GF-D8 (cell line): Measurements from ENCODE around the gene TENT4A.
A peak's percentile ranks its signal among the peaks of the same experiment; 100 is the strongest.

Source experiments
- DNase-seq: peaks from one replicate; lab custom pipeline; 2025; lab: John Stamatoyannopoulos, UW

The TENT4A gene

DNA sequence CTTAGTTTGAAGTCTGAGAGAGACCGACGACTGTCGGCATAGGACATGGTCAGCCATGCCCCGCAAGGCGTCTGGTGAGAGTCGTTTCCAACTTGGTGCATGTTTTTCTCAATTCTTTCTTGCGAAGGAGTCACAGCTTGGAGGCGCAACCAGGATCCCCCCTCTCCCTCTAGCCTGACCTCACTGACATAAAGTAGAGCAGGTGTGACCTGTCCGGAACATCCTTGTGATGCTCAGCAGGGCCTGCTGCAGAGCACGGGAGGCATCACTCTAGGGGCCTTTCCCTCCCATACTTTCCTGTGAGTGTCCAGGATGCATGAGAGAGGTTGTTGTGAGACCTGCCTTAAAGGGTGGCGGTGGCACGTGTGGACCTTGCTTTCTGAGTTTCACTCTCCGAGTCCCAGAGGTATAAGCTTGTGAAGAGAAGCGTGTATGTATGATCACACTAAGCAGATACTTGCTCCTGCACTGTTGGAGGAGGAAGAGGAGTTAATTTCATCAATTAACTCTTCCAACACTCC, 5.0 kb downstream of the TENT4A start:
- DNase-seq, result no peak

DNA sequence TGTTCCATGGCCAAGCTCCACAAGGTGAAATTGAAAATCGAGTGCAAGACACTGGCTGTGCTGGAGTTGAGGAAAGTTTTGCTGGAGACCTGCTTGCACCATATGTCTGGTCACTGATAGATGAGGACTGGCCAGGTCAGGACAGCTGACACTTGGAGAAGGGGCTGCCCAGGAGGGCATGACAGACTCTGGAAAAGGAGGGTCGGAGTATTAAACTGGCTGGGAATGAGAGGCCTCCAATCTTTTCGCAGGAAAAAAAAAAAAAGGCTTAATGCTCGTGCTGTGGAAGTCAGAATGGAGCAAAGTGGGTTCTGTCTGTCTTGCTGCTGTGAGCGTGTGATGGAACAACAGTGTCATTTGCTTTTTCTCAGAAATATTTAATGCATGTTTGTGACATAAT, 5.5 kb downstream of the TENT4A start:
- DNase-seq, result no peak

DNA sequence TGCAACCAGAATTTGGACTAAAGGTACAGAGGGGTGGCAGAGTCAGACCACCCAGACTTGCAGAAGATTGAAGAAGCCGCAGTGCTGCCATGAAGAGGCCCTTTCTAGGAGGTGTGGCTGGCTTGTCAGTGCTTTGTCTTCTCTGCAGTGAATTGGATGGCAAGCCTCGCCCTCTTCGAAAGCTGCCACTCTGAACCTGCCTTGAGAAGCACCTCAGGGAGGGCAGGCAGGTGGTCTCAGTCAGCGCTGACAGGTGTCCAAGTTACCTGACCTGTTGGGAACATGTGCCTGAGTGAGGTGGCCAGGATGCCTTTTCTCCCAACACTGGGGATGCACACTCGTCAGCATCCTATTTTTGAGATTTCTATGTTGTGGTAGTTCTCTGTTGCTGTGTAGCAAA, 6.2 kb downstream of the TENT4A start:
- no peak for DNase-seq

DNA sequence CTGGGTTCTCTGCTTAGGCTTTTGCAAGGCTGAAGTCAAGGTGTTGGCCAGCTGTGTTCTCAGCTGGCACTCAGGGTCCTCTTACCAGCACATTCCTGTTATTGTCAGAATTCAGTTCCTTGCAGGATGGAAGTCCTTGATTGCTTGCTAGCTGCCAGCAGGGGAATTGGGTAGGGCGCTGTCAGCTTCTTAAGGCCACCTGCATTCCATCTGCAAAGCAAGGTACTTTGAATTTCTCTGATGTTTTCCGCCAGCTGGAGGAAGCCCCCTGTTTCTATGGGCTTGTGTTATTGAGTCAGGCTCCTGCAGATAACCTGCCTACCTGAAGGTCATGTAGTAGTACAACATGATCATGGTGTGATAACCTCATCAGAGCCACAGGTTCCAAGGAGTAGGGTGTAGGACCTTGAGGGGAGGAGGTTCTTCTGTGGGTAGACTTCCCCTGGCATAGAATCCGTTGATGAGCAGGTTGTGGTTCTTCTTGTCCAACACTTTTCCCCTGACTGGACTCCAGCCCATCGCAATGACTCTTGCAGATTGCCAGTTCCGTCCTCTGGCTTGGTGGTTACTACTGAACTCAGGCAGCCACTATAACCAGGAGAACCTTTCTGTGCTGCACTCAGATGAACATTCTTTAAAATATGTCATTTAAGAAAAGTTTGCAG, 6.8 kb downstream of the TENT4A start:
- no peak for DNase-seq

DNA sequence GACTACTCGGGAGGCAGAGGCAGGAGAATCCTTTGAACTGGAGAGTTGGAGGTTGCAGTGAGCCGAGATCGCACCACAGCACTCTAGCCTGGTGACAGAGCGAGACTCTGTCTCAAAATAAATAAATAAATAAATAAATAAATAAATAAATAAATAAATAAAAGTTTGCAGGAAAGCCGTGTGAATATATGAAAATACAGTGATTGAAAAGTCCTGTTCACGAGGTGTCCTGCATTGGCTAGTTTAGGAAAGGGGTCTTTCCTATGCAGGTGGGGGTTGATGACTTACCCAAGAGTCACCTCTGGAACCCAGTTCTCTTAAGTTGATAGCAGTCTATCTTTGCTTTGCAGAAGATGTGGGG, 7.3 kb downstream of the TENT4A start:
- DNase-seq, result no peak

DNA sequence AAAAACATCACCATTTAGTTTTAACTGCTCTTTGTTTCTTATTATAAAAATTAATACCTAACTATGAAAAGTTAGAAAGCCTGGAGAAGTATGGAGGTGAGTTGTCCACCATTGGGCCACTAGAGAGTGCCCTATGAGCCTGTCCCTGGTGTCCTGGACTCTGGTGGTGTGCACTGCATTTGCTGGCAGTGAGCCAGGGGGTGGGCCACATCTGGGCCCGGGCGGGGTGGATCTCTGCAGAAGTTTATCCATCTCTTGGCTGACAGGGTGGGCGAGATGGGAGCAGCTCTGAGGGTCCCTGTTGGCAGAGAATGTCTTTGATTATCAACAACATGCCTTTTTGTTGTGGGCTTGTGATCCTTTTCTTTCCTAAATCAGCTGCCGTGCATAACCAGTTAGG, 8.2 kb downstream of the TENT4A start:
- no peak for DNase-seq

DNA sequence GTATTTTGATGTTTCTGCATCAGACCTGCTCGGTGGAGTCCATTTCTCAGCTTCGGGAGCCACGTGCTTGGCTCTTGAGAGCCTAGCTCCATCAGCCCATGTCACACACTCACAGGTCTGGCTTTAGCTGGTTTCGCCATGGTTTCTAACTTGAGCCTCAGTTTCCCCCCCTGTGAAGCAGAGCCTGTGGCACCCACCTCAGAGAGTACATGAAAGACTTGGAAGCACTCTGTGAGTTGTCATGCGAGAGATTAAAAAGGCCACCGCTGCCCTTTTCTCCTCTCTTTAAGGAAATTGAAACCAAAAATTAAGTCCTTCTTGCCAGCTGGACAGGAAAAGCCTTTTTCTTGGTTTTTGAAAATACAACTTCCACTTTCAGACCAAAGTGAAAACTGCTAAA, 8.8 kb downstream of the TENT4A start:
- no peak for DNase-seq

DNA sequence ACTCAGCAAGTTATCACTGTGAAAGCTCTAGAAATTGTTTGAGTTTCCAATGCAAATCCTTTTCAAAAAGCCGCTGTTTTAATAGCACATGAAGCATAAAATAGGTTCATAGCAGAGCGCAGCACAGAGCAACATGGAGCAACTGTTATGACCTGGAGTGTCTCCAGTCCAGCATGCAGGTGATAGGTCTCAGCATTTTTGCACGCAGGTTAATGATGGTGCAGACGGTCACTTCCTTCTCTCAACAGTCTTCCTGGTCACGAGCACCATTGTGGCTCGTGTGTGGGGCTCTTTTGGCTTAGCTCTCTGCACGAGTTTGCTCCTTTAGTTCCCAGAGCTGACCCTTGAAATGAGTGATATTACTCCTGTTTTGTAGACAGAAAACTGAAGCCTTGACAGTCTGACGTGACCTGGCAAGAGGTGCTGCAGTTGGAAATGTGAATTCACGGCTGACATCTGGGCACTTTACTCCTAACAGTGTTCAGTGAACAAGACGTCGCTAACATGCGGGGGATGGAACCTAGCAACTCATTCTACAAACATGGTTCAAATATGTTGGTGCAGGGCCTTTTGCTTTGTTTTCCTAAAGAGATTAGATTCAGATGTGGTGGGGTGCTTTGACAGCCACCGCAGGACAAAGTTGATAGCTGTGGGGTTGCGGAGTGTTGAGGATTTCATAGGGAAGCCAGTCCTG, 10.0 kb downstream of the TENT4A start:
- DNase-seq, result no peak

DNA sequence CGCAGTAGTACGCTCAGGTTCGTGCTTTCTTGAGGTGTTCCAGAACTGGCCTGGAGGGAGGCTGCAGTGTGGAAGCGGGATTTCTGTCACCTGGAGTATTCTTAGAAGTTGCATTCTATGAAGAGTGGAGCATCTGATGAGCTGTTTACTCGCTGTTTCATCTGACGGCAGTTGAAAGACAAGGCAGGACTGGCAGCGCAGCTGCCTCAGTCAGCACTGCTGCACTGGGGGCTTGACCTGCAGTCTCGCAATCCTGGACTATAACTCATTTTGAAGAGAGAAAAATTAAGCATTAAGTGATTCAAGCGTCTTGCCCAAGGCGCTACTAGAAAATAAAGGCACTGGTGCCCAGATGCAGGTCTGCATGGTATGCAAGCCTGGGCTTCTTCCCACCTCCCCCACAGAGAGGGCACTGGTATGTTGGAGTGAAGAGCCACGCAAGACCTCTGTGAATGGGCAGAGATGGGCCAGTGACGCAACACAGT, 10.6 kb downstream of the TENT4A start:
- DNase-seq, result no peak

DNA sequence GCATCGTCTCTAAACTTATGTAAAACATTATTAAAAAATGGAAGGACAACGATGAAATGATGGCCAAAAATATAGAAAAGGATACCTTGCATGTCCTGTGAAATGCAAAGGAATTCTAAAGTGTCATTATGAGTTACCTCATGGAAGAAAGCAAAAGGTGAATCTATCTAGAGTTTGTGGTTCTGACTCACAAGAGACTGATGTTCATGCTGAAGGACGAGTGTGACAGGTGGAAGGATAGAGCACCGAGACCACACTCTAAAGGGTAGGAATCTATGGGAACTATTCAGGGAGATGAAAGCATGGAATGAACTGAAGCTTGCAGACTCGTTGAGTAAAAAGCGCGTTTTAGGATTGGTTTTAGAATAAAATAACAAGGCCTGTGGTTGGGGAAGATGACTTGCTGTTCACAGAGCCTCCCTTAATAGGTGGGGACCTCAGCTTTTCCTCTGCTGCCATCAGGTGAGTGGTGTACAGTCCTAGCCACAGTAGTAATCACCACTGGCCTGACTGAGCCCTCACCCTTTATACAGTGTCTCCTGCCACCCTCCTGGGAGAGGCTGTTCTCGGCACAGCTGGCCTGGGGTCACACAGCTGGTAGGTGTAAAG, 11.2 kb downstream of the TENT4A start:
- DNase-seq, result no peak

DNA sequence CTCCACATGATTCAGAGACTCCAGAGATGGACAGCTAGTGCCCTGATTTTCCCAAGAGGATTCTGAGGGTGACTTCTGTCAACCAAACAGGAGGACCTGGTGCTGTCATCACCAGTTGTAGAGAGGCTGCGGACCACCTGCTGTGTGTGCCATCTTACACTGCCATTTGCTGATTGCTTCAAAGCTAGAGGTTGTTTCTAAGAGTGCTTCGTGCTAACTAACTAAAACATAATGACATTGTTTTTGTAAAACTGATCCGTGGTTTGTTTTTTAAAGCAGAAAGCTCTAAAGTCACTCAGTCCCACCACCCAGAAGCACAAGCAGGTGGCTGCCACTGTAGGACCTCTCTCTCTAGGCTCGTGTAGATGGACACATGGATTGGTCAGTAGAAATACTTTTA, 12.2 kb downstream of the TENT4A start:
- DNase-seq, result no peak

DNA sequence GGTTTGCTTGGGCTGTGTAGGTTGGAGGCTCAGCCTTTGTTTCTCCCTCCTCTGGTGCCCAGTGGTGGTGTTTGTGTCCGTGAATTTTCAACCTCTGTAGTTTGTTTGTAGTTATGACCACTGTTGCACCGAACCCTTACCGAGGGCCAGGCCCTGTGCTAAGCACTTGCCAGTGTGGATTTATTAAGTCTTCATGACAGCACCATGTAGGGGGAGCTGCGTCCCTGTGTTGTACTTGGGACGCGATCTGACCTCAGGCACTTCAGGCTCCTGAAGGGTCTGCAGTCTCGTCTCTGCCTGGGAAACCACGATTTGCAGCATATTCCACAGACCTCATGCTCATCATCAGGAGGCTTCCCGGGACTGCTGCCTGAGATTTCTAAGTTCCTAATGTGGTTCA, 12.8 kb downstream of the TENT4A start:
- no peak for DNase-seq

DNA sequence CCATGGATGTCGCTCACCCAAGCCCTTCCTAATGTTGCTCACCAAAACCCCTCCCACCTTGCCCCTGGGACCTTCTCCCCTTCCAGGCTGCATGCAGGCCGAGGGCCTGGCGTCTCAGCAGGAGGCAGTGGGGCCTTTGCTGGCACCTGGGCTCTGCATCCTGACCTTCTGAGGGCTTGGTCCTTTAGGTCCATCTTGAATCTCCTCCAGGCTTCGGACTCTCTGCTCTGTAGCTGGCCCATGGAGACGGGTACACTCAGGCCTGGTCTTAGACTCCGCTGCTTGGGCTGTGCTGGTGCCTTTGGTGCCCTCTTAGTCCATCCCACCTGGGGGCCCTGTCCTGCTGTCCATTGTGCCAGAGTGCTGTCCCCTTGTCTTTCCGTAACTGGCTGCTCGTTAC, 14.0 kb downstream of the TENT4A start:
- DNase-seq, result no peak

DNA sequence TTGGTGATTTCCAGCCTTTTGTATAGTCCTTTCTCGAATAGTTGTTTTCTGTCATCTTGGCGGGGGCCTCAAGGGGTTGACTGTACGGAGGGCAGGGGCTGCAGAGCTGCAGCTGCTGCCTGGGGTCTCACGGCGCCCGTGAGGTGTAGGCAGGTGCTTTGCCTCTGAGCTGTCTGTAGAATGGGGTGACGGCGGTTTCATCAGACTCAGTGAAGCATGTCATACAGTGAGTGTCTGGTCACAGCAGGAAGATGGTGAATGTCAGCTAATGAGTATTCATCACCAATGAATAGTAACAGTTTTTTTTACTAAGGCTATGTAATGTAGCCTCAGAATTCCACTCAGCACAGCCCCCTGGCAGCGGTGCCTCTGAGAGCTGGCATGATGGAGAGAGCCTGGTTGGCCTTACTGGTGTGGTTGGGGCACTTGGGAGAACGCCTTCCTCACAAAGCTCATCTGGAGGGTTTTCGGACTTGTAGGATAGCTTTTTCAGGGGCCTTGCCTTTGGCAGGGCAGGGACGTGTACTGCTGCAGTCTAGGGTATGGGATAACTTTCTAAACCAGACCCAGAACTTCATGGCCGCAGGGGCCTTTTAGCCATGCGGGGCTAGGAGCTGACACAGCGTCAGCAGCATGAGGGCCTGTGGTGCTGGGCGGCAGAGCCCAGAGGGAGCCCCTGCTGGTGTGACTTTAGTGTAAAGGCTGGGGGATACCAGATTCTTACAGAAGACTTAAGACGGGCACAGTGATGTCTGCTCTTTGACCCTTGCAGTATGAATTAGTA, 15.0 kb downstream of the TENT4A start:
- DNase-seq, result no peak

DNA sequence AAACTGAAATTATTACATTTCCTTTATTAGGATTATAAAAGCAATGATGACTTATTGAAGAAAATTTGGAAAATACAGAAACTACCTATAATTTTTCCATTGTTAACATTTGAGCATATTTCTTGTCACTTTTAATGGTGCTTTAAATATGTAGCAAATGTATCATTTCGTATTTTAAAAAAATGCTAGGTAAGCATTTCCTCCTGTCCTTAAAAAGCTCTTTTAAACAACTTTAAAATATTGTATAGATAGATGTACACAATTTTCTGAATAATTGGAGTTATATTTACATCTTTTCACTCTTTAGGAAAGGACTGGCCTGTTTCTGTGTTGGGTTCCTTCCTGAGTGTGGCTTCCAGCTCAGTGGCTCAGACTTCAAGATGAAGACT, 15.6 kb downstream of the TENT4A start:
- no peak for DNase-seq

DNA sequence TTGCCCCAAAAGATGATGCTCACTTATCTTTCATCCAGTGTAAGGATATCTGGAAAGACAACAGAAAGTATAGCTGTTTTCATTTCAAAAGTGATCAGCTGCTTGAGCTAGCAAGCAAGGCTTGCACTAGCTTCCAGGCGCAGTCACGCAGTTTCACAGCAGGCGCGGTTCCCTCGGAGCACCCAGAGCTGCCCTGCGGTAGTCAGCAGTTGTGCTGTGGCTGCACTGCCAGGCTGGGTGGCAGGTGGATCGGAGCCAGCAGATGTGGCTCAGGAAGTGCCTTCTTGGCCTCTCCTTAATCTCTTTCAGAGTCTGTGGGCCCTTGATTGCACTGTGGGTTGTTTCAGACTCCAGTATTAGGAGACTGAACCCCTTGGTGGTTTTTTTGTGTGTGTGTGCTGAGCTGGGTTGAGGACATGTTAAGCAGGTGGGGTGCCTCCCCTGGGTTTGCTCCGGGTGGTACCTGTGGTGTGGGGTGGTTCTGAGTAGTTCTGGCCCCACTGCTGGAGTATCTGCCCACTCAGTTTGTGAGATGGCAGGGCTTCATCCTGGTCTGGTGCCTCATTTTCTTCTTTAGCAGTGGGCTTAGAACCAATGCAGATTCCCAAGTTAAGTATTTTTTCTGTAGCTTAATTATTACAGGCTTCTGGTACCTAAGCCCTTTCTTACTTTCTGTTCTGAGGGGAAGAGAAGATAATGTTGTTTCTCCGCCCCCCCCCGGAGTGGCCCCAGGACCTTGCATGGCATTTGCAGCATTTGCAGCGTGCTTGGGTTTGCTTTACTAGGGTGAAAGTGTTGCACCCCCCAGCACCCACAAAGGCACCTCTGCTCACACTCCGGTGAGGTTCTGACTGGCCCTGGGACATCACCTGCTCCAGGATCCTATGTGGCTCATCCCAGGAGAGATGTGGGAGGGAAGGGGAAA, 16.4 kb downstream of the TENT4A start:
- peak; percentile 36 for DNase-seq

DNA sequence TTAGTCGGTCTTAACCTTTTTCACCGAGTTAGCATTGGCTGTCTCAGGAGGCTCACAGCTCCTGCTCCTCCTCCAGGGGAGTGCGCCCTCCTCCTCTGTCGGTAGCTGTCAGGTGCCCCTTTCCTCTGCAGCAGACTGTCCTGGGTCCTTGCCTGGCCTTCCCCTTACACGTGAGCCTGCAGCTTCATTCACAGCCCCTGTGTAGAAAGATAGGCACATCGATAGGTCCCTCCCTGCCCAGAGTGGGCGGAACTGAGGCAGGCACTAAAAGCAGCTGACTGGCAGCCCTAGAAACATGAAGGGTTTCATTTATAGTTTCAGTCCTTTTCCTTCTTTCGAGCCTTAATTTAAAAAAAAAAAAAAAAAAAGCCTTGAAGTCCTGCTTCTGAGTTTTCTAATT, 17.2 kb downstream of the TENT4A start:
- no peak for DNase-seq

DNA sequence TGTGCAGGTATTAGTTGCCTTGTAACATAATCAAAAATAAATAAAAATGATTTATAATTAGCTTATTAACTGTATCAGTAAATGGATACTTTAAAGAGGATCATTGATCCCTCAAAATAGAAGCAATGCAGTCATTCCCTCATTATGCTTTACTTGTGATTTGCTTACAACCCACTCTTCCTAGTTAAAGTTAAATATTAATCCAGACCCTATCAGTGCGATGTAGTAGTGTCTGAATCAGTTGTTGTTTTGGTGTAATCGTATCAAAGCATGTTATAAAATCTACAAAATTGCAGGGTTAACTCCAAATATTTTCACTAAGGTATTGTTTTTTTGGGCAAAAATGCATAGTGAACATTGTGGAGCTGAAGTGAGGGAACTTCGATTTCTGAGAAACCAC, 17.6 kb downstream of the TENT4A start:
- no peak for DNase-seq

DNA sequence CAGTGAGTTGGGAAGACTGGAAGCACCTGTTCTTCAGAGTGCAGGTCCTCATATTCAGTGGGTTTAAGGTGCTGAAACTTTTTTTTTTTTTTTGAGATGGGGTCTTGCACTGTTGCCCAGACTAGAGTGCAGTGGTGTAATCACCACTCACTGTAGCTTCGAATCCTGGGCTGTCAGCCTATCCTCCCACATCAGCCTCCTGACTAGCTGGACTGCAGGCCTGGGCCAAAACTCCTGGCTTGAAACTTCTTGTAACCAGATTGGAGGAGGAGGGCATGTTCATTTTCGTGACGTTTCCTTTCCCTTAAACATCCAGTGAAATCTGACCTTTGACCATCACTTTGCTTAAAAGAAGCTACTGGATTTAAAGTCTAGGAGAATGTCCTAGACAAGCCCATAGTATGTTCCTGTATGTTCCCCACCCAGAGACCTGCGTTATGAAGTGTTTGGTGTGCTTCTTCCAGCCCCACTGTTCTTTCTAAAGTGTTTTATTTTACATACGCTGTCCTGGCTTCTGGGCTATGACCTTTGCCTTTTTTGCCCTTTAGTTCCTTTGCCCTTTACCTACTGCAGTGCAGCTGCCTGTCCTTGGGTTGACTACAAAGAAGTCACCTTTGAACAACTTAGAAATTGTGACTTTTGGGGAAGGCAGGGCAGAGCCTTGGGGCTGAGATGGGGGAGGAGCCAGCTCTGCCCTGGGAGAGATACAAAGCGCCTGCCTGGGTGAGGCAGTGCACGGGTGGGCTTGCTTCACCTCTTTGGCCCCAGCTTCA, 18.4 kb downstream of the TENT4A start:
- no peak for DNase-seq

DNA sequence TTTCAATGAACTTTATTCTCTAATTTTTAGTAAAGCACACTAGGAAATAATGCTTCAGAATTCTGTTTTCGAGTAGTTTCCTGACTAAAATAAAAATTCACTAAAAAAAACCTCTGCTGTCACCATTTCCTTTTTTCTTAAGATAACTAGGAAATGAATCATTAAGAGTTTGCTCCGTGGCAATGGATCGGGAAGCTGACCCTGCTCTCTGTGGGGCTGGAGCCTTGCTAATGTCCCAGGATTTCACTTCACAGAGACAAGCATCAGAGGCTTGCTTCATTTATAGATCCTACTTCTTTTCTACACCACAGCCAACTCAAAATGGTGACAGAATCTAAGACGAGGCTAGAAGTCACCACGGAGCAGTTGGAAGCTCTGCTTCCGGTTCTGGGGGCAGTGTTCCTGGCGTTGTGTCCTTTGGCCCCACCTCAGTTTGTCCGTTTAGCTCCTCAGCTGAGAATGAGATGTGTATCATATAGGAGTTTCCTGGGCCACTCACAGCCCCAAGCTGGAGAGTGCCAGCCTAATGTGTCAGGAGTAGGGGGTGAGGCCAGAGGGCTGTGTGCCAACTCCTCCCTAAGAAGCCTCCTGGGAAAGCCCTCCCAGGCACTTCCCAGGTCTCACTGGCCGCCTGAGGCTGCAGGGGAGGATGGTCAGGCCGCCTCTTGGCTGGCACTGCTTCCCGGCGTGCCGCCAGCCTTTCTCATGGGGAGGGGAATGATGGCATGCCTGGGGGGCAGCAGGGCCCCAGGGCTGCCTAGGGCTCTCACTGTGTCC, 19.6 kb downstream of the TENT4A start:
- DNase-seq, result no peak
